Spleen (tissue), 13 donors: ENCODE measurements around the gene SYNC. TPM values are rescaled to one million over a fixed set of nuclear protein-coding genes. Genes with fewer than 3 reads are reported as not detected.

Experiments
- DNase-seq: peaks from one replicate; pipeline ENCODE4 v3.0.0-alpha.2; 2020
- H3K27ac ChIP-seq, 8 donors: fragments of 200-600 bp; sonication (generic) in 7 of 8; 1 replicate in 4 of 8; 2 replicates in 4 of 8; pipeline versions ENCODE4 v1.5.0 to v1.8.0; 2016 to 2021; ENCODE audit warnings: inconsistent platforms in 4 of 8, mild to moderate bottlenecking in 4 of 8, moderate library complexity in 1 of 8
- H3K27me3 ChIP-seq, 7 donors: fragments of 200-600 bp; sonication (generic) in 6 of 7; replicated peaks in 1 of 7; 1 replicate in 4 of 7; 2 replicates in 3 of 7; pipeline versions ENCODE4 v1.5.0 to v1.8.0; 2016 to 2021; ENCODE audit warnings: inconsistent platforms in 3 of 7, mild to moderate bottlenecking in 1 of 7
- H3K36me3 ChIP-seq, 6 donors: fragments of 200-600 bp; sonication (generic) in 5 of 6; 1 replicate in 4 of 6; 2 replicates in 2 of 6; pipeline versions ENCODE4 v1.5.0 to v1.8.0; 2016 to 2021; ENCODE audit warnings: inconsistent platforms in 2 of 6
- H3K4me1 ChIP-seq, 6 donors: fragments of 200-600 bp; sonication (generic) in 5 of 6; 1 replicate in 3 of 6; 2 replicates in 3 of 6; pipeline versions ENCODE4 v1.5.0 to v1.8.0; 2016 to 2021; ENCODE audit warnings: inconsistent platforms in 3 of 6
- H3K4me3 ChIP-seq, 8 donors: fragments of 200-600 bp; sonication (generic) in 7 of 8; 1 replicate in 4 of 8; 2 replicates in 4 of 8; pipeline versions ENCODE4 v1.5.0 to v1.8.0; 2016 to 2021; ENCODE audit warnings: inconsistent platforms in 4 of 8, mild to moderate bottlenecking in 4 of 8, moderate library complexity in 2 of 8
- H3K9me3 ChIP-seq, 8 donors: fragments of 200-600 bp; sonication (generic) in 7 of 8; 1 replicate in 4 of 8; 2 replicates in 4 of 8; pipeline versions ENCODE4 v1.5.0 to v1.8.0; 2016 to 2021; ENCODE audit warnings: inconsistent platforms in 4 of 8
- POLR2A ChIP-seq, 3 donors: fragments of 450-650 bp; IDR thresholded peaks; one replicate each; pipeline ENCODE4 v1.5.1; 2017; ENCODE audit warnings: antibody characterized with exemption in 3 of 3, mild to moderate bottlenecking in 1 of 3
- POLR2AphosphoS5 ChIP-seq, 3 donors: sonication (generic); formaldehyde crosslinking; IDR thresholded peaks; one replicate each; pipeline ENCODE4 v1.5.1; 2017; ENCODE audit warnings: antibody characterized with exemption in 3 of 3
- WGBS, 5 donors: extraction: QIAGEN DNeasy Blood & Tissue Kit in 3 of 5; methylation state at CpG; one replicate each; pipeline versions ENCODE4 v1.1.5 to v1.1.7; 2013 to 2018; 5-methylcytosine and 5-hydroxymethylcytosine counted together
- intact Hi-C: fragments of 100-400 bp; cut with DNase I; formaldehyde crosslinking; loops from one replicate; pipeline ENCODE4 v1.15.0; 2023; ENCODE audit warnings: low total_unique reads
- long read RNA-seq, 2 donors: transcript quantifications; one replicate each; lab custom pipeline, GENCODE V29; 2026
- polyA plus RNA-seq, 3 donors: library from polyadenylated mRNA; stranded (reverse); fragments of 200-250 nt; gene quantifications; one replicate each; pipeline ENCODE4 v1.2.1, GENCODE V29; 2013
- total RNA-seq, 7 donors: library from RNA; depleted of rRNA in 3 of 7; stranded (reverse); fragments of >200 nt in 3 of 7; fragmentation: NEBNext Ultra II Directional in 4 of 7; extraction: Animal tissue kit (Norgen Biotek cat#: 25700) in 4 of 7; gene quantifications; one replicate each; pipeline versions ENCODE4 v1.1.0 to v1.2.1, GENCODE V29; 2016 to 2021
- TF ChIP-seq, protein P1 (sequence below), 11 experiments: fragments of 200-600 bp in 7 of 11; fragments of 450-650 bp in 4 of 11; sonication (generic) in 4 of 11; IDR thresholded peaks in 8 of 11; conservative IDR thresholded peaks in 3 of 11; 1 replicate in 7 of 11; 2 replicates in 4 of 11; pipeline versions ENCODE4 v1.4.0 to v1.8.0; 2016 to 2021; ENCODE audit warnings: antibody characterized with exemption in 11 of 11, inconsistent platforms in 4 of 11, mild to moderate bottlenecking in 1 of 11
- donor health status: healthy with polysubstance abuse.
- donor health status: DM: no; HTN: no; CAD: no; lungs with moderate emphysema.
- donor health status: DM: no; HTN: no; CAD: no.
- donor health status: Bipolar disorder and iron deficiency.
- donor health status: healthy.
- donor health status: DM: no; HTN: no; CAD: no.
- donor health status: DM: yes; HTN: yes; CAD: no.

The SYNC gene
- total RNA-seq: 1 to 10 TPM; 1.3 to 9.2 (median 6.5) TPM
- 1 to 10 TPM; 1.2 to 4.5 (median 1.7) TPM for polyA plus RNA-seq
- long read RNA-seq, donor 1, partial matches to known transcripts: 0 of 1 reads
- long read RNA-seq, donor 1, other reads (novel, unspliced or antisense): 0 of 1 reads
- long read RNA-seq, donor 2: 0 reads

DNA sequence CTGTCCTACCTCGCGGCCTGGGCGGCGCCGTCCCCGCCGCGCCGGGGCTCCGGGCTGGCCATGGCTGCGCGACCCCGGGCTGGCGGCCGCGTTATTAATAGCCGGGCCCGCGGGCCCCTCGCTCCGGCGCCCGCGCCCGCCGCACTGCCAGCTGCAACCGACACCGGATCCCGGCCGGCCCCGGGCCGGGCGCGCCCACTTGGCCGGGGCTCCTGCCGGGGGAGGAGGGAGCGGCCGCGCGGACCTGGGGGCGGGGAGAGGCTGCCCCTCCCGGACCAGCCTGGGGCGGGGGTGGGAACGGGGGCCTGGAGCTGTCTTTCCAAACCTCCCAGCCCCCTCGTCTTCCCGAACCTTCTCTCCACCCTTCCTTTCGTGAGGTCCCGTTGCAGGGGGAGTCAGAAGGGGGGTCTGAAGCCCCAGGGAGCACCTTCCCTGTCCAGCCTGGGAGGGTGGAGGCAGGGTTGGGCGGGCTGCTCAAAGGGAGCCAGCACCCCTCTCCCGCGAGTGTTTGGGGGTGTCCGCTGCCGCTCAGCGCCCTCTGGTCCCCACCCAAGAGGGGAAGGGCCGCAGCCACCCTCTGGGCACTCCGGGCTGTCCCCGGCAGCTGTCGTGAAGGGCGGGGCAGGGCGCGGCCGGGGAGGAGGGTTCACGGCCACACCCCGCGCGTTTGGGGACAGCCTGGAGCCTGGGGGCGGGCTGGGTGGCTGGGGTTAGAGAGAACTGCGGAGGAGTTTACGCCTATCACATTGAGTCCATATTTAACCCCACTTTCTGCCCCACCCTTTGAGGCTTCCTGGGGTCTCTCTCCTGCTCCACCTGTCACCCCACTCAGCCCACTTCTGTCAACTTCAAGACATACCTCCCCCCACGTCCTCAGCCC is at the start of gene SYNC:
TSS of gene SYNC (minus strand) at position 172 of the 880 bp plus-strand sequence. CDS start at position 62, 110 bp downstream.
- WGBS, 5 donors: 1 to 2% (median 2%) methylated on average over 11 to 70 of the region's 70 CpGs
- DNase-seq: peak; percentile 78
- H3K36me3 ChIP-seq: no peaks in the 10 kb centered on the region
- H3K27me3 ChIP-seq: peaks cover 0 to 46% (median 20%) of the 10 kb centered on the region in 7 donors
- peaks cover 3 to 40% (median 23%) of the 10 kb centered on the region in 6 donors for H3K4me1 ChIP-seq
- peak within 1 kb of the TSS in 7 of 8 donors; percentile 43 to 79 (median 67) for H3K27ac ChIP-seq
- intact Hi-C loops: no loop called here
- no peaks in the 10 kb centered on the region for H3K9me3 ChIP-seq
- H3K4me3 ChIP-seq: peak within 1 kb of the TSS; percentile 33 to 70 (median 42)
- TF ChIP-seq, protein P1, sequence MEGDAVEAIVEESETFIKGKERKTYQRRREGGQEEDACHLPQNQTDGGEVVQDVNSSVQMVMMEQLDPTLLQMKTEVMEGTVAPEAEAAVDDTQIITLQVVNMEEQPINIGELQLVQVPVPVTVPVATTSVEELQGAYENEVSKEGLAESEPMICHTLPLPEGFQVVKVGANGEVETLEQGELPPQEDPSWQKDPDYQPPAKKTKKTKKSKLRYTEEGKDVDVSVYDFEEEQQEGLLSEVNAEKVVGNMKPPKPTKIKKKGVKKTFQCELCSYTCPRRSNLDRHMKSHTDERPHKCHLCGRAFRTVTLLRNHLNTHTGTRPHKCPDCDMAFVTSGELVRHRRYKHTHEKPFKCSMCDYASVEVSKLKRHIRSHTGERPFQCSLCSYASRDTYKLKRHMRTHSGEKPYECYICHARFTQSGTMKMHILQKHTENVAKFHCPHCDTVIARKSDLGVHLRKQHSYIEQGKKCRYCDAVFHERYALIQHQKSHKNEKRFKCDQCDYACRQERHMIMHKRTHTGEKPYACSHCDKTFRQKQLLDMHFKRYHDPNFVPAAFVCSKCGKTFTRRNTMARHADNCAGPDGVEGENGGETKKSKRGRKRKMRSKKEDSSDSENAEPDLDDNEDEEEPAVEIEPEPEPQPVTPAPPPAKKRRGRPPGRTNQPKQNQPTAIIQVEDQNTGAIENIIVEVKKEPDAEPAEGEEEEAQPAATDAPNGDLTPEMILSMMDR (IDR thresholded peaks at IDR 0.05 in 8 of 11, conservative IDR thresholded peaks at IDR 0.05 in 3 of 11): peak in 1 of 11 experiments; percentile 10
- TF ChIP-seq POLR2A (IDR thresholded peaks at IDR 0.05): no peak
- TF ChIP-seq POLR2AphosphoS5 (IDR thresholded peaks at IDR 0.05): peak in 2 of 3 donors; percentile 30 to 65

DNA sequence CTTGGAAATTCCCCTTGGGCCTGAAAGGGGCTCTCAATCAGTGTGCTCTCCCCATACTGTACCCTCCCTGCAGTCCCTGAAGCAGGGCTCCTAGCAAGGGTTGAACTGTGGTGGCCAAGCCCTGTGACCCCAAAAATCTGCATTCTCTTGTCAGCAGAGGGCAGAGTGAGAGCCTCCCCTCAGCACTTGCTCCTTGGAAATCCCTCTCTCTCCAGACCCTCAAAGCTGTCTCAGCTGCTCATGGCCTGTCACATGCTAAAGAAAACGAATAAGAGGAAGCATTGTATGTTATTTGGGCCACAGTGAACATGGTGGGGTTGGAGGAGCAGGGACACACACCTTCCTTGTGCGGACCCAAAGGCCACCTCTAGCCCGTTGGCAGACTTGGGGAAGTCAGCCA is 47.2 kb upstream of the SYNC start:
- Histone ChIP-seq H3K27ac (no peak overlapping the region), H3K27me3 (peaks cover 0 to 38% (median 0%) of the 10 kb centered on the region in 7 donors), H3K4me3 (no peak overlapping the region), H3K4me1 (peaks cover 5 to 18% (median 17%) of the 10 kb centered on the region in 6 donors), H3K36me3 (no peaks in the 10 kb centered on the region), H3K9me3 (no peaks in the 10 kb centered on the region)
- WGBS, 5 donors: 45 to 76% (median 70%) methylated on average over 3 of the region's 3 CpGs
- TF ChIP-seq, protein P1 (IDR thresholded peaks at IDR 0.05 in 8 of 11, conservative IDR thresholded peaks at IDR 0.05 in 3 of 11): no peak
- TF ChIP-seq POLR2AphosphoS5 (IDR thresholded peaks at IDR 0.05): no peak
- TF ChIP-seq POLR2A (IDR thresholded peaks at IDR 0.05): no peak
- DNase-seq: no peak
- intact Hi-C loops: no loop called here

DNA sequence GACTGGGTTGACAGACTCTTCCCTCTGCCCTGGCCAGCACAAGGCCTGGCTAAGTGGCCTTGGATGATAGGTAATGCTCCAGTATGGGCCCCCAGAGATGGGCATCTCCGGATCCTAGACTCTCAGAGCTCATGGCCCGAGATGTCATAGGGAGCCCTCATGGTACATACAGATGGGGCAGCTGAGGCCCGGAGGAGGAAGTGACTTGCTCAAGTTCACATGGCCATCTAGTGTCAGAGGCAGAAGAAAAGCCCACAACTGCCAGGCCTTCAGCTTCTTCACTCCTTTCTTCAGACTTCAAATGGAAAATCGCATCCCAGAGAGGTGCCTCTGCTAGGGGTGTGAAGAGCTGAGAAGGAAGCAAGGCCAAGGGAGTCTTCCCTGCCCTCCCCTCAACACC is 46.8 kb upstream of the SYNC start:
- Histone ChIP-seq H3K36me3 (no peaks in the 10 kb centered on the region), H3K4me1 (peaks cover 5 to 14% (median 12%) of the 10 kb centered on the region in 6 donors), H3K4me3 (no peak overlapping the region), H3K27ac (no peak overlapping the region), H3K27me3 (peaks cover 0 to 34% (median 0%) of the 10 kb centered on the region in 7 donors), H3K9me3 (no peaks in the 10 kb centered on the region)
- DNase-seq: no peak
- WGBS, 5 donors: 80 to 93% (median 83%) methylated on average over 4 of the region's 4 CpGs
- TF ChIP-seq POLR2A (IDR thresholded peaks at IDR 0.05) (no peak), POLR2AphosphoS5 (IDR thresholded peaks at IDR 0.05) (no peak)
- TF ChIP-seq, protein P1 (IDR thresholded peaks at IDR 0.05 in 8 of 11, conservative IDR thresholded peaks at IDR 0.05 in 3 of 11): no peak
- intact Hi-C loops: no loop called here

DNA sequence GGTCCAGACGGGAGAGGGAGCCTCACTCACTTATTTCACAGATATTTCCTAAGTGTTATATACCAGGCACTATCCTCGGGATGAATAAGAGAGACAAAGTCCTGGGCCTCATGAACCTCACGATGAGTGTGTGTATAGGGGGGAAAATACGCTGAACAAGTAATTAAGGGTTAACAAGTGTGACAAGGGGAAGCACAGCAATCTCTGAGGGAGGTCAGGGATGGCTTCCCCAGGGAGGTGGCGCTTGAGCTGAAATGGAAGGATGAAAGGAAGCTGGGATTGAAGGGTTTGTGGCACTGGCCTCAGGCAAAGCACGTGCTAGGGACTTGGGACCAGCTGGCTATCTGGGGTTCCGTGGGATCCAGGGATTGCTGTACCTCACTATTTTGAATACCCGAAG is 46.4 kb upstream of the SYNC start:
- TF ChIP-seq POLR2AphosphoS5 (IDR thresholded peaks at IDR 0.05) (no peak), POLR2A (IDR thresholded peaks at IDR 0.05) (no peak)
- TF ChIP-seq, protein P1 (IDR thresholded peaks at IDR 0.05 in 8 of 11, conservative IDR thresholded peaks at IDR 0.05 in 3 of 11): no peak
- intact Hi-C loops: no loop called here
- Histone ChIP-seq H3K27me3 (peaks cover 0 to 30% (median 0%) of the 10 kb centered on the region in 7 donors), H3K36me3 (no peaks in the 10 kb centered on the region), H3K9me3 (no peaks in the 10 kb centered on the region), H3K27ac (no peak overlapping the region), H3K4me1 (peaks cover 5 to 10% (median 8%) of the 10 kb centered on the region in 6 donors), H3K4me3 (no peak overlapping the region)
- WGBS, 5 donors: 86 to 93% (median 88%) methylated on average over 8 of the region's 8 CpGs
- no peak for DNase-seq
